GM21825 (cell line): Measurements from ENCODE around the gene SH3BGR.
A peak's percentile ranks its signal among the peaks of the same experiment; 100 is the strongest.

Source experiments
- ATAC-seq: cut with Tn5 transposase; IDR thresholded peaks from one replicate; pipeline ENCODE4 v1.9.1; 2021; ENCODE audit warnings: mild to moderate bottlenecking, moderate library complexity; ENCODE audit not compliant: unreplicated experiment

The SH3BGR gene

DNA sequence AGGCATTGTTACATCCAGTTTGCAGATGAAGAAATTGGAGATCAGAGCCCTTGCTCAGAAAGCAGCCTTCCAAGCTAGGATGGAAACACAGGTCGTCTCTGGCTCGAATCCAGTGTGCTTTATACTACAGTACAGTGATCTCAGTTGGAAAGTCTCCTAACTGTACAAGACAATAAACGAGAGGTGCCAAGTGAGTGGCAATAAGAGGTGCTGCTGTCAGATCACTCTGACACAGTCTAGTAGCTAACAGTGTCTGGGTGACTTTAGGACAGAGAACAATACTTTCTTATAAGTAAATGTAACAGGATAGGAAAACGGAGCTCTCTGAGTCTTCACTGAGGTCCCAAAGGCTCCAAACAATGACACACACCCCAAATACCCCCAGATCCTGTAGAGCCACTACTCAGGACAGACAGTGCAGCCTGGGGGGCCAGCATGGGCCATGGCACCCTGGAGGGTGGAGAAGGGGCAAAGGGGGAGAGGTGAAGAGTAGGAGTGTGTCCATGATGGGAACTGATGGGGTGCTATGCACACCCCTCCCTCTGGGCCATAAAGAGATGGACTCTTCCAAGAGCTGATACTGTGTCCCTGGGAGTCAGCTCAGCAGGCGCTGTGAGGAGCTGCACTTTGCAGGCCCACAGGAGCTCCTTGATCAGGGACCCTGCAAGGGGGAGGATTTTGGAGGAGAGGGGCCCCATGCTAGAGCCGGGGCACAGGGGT lies 3.3 kb downstream of the SH3BGR start:
- no peak for ATAC-seq

DNA sequence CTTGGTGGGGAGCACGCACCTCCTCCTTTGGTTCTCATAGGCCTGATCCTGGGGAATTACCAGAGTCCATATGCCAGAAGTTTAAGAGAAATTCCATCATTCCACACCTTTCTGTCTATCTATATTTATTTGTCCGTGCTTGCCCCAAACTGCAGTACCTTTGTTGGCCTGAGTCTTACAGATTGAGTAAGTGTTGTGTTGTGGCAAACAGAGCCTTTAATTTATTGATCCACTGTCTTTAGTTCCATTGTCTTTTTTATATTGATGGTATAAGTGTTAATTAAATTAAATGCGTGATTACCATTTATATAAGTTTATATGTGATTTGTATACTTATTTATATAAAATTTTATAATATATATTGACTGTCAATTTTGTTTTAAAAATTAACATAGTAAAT lies 4.9 kb downstream of the SH3BGR start:
- ATAC-seq: no peak

DNA sequence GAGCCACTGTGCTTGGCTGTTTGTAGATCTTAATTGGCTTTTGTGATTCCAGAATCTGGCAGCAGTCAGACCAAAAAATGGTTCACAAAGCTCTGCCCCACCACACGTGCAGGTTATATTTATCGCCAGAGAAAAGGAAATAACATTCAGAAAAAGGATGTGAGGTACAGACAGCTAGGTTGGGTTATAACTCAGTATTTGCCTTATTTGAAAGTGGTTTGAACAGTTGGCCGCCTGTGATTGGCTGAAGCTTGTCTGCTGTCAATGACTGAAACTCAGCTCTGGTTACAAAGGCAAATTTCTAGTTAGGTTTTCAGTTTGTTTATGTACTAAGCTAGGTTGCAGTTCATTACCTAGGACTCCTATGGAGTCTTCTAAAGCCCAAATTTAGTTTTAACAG lies 9.6 kb downstream of the SH3BGR start:
- peak; percentile 63 for ATAC-seq

DNA sequence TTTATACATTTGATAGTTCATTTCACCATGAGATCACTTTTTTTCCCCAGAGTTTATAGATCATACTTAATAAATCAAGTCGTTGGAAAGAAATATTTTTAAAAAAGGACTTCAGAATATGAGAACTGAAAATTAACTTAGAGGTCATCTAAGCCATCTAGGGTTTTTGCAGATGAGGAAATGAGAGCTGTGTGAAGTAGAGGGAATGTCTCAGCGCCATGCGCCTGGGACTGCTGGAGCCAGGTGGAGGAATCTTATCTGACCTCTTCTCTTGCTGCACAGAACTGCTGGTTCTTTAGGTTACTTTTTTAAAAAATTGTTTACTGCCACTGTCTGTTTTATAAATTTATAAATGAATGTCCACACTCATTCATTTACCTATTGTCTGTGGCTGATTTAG lies 11.5 kb downstream of the SH3BGR start:
- ATAC-seq: no peak

DNA sequence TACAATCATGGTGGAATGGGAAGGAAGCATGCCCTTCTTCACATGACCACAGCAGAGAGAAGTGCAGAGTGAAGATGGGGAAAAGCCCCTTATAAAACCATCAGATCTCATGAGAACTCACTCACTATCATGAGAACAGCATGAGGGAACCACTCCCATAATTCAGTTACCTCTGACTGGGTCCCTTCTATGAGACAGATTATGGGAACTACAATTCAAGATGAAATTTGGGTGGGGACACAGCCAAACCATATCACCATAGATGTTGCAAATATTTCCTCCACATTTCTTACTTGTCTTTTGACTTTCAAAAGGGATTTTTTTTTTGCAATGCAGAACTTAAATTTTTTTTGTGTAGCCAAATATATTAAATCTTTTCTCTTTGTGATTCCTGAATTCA lies 14.8 kb downstream of the SH3BGR start:
- ATAC-seq: no peak

DNA sequence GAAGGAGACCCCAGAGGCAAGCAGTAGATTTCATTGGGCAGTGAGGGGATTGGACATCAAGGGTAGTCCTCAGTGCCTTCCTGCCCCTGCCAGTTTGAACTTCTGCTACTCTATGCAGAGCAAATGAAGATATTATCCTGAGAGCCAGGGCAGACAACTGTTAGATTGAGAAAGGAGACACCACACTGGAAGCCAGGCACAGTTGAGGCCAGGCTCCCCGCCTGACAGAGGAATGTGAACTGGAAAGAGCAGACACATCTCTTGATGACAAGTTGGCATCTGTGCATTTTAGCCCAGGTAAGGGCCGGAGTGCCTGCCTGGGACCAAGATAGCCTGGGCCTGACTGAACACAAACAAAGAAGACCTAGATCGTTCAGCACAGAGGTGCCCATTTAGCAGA lies 16.0 kb downstream of the SH3BGR start:
- no peak for ATAC-seq

DNA sequence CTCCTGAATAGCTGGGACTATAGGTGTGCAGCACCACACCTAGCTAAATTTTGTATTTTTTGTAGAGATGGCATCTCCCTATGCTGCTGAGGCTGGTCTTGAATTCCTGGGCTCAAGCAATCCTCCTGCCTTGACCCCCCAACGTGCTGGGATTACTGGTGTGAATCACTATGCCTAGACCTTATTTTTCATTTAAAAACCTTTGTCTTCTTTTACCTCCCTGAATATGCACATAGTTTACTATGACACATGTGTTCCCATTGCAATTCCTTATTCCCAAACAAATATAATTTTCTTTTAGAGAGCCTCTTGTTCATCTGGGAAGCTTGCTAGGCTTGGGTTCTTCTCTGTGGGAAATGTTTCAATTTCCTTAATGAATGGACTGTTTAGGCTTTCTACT lies 16.8 kb downstream of the SH3BGR start:
- ATAC-seq: no peak

DNA sequence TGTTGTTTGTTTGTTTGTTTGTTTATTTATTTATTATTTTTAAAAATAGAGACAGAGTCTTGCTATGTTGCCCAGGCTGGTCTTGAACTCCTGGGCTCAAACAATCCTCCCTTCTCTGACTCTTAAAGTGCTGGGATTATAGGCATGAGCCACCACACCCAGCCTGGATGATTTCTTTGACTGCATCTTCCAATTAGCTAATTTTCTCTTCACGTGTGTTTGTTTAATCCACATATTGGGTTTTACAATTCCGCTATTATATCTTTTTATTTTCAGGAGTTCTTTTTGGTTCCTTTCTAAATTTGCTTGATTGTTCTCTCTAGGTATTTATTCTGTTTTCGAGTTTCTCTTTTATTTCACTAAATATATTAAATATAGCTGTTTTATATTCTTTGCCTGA lies 19.8 kb downstream of the SH3BGR start:
- ATAC-seq: no peak

DNA sequence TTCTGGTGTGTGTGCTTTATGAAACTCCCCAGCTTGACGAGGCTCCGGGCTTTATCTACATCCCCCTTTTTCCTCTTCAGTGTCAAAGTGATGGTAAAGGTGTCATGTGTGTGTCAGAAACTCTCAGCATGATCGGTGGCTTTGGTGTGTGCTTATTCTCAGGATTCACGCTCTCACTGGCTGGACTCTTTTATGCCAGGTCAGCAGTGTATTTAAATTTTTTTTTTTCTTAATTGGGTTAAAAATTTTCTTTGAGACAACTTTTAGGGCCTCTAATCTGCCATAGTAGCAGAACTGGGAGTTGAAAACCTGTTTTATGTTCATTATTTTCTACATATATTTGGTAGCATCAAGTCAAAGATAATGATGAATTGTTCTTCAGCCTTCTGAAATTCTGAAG lies 21.0 kb downstream of the SH3BGR start:
- ATAC-seq: no peak

DNA sequence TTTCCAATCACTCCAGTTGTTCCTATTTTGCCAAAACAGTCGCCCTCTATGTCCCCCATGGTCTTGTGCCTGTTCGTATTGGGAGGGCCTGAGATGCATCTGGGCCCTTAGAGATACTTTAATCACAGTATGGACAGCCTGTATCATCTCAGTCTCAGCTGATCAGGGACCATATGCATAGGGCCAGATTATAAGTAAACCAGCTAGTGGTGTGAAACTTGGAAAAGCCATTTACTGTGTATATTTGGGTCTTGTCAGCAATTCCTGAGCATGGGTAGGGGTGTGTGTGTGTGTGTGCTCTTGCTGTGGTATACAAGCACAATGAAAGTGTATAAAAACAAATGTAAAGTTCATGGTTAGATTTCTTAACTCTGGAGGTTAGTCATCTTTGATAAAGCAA lies 22.8 kb downstream of the SH3BGR start:
- ATAC-seq: no peak

DNA sequence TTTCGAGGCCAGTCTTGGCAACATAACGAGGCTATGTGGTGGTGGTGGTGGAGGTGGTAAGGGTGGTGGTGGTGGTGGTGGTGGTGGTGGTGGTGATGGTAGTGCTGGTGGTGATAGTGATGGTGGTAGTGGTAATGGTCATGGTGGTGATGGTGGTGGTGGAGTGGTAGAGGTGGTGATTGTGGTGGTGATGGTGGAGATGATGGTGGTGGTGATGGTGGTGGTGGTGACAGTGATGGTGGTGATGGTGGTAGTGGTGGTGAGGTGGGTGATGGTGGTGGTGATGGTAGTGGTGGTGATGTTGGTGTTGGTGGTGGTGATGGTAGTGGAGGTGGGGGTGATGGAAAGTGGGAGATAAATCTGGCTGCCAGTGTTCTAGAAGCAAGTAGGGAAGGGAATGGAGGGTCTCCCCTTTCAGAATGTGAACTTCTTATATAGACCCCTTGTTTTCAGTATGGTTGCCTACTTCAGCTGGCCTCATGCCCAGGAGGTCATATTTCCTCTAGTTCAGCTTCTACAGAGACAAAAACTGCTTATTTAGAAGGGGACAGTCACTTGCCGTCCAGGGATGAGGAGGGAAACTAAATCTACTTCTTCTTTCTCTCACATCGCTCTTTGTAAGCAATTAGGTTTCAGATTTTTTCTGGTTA lies 27.5 kb downstream of the SH3BGR start:
- no peak for ATAC-seq

DNA sequence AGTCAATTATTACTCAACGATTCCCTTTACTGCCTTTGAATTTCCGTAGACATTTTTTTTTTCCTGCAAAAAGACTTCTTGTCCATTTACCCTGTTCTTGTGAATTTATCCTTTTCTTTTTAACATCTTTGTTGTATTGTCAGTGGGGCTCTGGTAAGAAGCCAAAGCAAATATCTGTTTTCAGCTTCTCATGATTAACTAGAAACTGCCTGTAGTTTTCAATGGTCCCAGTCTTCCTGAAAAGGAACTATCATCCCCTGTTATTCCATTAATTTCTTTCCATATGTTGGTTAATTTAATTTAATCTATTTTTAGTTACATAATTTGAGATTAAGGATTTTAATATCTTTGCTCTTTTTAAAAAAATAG lies 28.0 kb downstream of the SH3BGR start:
- ATAC-seq: no peak

DNA sequence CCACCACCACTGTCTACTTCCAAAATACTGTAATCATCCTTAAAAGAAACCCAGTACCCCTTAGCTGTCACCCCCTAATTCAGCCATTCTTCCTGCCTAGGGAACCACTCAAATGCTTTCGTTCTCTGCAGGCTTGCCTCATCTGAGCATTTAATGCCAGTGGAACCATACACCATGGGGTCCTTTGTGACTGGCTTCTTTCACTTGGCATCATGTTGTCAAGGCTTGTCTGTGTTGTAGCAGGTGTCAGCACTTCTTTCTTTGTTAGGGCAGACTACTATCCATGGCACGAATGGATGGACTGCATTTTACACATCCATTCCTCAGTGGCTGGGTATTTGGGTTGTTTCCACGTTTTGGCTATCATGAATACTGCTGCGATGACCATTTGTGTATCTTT lies 28.5 kb downstream of the SH3BGR start:
- ATAC-seq: no peak

DNA sequence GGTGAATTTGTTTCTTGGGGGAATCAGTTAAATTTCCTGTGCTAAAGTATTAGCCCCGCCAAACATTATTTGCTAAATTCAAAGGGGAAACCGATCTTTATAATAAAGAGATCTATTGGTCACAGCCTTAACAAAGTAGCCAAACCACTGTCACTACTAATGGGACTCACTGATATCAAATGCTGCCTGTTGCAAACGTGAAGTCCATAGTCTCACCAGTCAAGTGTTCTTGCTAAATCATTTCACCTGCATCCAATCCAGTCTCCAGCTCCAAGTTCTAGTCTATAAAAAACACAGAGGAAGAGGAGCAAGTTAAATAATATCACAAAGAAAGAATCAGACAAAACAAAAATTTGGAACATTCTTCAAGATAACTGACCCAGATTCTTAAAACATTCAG lies 30.1 kb downstream of the SH3BGR start:
- no peak for ATAC-seq

DNA sequence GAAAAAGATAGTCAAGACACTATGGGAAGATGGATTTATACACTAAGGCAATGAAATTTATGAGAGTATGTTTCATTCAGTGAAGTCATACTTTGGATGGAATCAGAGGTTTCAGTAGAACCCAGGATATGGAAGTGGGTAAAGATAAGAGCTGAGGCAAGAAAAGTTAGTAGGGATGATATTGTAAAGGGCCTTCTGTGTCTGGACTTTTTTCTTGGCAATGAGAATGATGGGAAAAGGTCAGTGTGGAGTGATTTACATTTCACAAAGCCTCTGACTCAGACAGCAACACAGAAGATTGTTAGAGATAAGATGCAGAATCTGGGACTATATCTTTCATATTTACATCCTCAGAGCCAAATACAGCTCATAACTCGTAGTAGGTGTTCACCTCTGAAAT lies 32.1 kb downstream of the SH3BGR start:
- no peak for ATAC-seq

DNA sequence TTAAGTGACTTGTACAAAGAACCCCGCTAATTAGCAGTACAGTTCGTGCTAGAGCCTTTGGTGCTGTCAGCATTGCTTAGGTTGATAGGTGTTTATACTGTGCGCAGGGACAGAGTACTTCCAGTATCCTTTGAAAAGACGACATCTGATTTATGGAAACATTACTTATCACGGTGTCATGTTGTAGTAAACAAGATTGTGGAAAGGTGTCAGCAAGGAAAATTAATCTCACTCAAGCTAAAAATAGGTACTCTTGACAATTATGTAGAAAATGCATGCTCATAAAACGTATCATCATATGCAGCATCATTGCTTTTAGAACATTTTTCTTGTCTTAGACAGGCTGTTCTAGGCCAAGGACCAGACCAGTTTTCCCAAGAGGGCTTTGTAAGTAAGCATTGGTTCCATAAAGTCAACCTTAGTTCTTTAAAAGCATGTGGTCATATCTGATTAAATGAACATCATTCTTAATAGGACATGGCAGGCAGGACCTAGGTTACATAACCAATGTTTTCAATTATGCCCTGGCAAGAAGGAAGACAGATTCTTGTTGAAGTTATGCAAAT lies 33.0 kb downstream of the SH3BGR start:
- no peak for ATAC-seq

DNA sequence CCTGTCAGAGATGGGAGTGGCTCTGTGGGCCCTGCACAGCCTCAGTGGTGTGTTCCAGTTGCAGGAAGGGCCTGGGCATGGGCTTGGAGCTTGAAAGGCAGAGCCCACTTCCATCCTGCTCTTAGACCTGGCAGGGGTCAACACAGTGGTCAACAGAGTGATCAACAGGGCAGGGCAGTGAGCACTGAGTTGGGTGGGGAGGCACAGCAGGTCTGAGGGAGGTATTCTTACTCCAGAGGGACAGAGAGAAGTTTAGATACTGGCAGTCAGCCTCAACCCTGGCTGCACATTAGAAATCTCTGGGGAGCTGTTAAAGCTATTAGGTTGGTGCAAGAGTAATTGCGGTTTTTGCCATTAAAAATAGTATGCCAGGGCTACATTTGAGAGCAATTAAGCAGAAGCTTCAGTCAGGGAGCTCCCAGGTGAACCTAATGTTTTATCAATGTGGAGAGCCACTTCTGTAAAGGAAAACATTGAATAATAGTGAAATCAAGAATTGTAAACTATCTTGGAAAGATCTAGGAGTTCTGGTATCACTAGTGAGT lies 37.7 kb downstream of the SH3BGR start:
- ATAC-seq: no peak

DNA sequence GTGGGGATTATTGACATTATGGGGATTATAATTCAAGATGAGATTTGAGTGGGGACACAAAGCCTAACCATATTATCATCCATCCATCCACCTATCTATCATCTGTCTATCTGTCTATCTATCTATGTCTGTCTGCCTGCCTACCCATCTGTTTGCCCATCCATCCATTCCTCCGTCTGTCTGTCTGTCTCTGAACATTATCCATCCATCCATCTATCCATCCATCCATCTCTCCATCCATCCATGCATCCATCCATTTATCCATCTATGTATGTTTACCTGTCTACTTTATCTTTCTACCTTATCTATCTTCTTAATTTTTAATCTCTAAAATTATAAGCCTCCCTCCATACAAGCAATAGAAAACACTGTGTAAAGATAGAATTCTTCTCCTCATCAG lies 47.4 kb downstream of the SH3BGR start:
- ATAC-seq: no peak

DNA sequence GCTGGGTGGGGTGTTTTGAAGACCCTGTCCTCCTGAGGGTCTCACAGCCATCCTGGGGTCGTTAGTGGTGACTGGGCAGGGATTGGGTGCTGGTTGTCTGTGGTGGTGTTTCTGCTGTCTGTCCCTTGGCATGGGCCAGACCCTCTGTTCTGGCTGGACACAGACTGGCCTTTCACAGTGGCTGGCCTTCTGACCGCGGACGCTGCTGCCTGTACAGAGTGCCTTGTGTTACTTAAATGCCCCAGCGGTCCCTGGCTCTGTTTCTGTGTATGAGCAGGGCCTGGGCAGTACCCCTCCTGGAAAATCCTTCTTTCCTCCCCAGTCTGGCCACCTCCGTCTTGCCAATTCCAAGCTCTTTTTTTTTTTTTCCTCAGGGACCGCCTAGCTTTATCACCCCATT lies 50.9 kb downstream of the SH3BGR start:
- ATAC-seq: no peak

DNA sequence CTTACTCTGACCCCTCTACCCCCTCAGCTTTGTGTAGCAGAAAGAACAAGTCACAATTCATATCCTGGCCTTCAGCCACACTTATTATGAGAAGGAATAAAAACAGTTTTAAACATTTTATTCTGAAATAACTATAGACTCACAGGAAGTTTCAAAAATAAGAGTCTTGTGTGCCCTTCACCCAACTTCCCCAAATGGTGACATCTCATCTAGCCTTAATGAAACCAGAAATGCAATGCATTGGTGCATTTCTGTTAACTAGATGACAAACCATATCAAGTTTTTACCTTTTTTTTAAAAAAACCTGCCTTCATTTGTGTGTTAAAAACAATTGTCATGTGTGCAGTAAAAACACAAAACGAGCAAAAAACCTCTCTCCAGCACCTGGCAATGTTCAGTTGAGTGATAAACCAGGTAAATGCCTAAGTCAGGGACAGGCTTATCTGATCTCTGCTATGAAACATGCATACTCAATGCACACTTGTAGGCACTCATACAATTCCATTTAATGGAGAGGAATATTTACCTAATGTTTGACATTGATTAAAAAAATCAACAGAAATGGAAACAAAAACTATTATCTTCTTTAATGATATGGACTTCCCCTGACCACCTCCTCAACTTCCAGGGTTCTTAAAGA lies 51.5 kb downstream of the SH3BGR start:
- ATAC-seq: no peak

DNA sequence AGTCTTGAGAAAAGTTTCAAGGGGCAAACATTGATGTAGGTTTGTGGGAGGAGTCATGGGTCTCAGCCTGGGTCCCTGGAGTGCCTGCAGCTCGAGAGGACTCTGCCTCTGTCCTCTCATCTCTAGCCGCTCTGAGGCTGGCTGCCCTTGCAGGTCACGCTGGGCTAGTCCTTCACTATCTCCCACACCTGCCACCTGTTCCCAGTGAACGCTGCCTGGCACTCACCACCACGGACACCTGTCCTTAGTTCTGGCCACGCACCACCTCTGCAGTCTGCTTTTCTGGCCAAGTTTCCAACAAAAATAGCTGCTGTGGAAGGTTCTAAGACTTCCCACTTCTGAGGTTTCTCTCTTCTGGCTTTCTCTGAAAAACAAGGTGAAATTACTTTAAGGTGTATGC lies 52.5 kb downstream of the SH3BGR start:
- no peak for ATAC-seq

DNA sequence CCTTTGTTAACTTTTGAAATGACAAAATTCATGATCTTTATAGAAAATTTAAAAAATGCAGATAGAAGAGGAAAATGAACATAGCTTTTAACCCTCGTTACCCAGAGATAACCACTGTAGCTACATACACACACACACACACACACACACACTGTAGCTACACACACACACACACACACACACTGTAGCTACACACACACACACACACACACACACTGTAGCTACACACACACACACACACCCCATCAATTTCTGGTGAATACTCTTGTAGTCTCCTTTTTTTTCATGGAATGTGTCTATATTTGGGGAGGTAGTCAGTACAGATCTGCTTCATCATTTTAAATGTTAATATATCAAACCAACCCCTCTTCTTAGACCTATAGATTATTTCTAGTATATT lies 58.5 kb downstream of the SH3BGR start:
- no peak for ATAC-seq
